Aorta (tissue), 5 donors: ENCODE results near the gene FBXO21. TPM values are rescaled to one million over a fixed set of nuclear protein-coding genes. Genes with fewer than 3 reads are reported as not detected.

Source experiments
- ATAC-seq: fragments of 200-7000 bp; cut with Tn5 transposase; one replicate; pipeline ENCODE4 v1.9.1; 2022; ENCODE audit warnings: moderate library complexity; ENCODE audit not compliant: low FRiP score
- DNase-seq, 2 donors: peaks; one replicate each; pipeline ENCODE4 v3.0.0-alpha.2; 2020
- H3K27ac ChIP-seq, 2 donors: one replicate each; pipeline ENCODE4 v1.5.1; 2013; ENCODE audit warnings: low read length in 2 of 2, mild to moderate bottlenecking in 2 of 2, moderate library complexity in 2 of 2, control low read depth in 1 of 2, inconsistent platforms in 1 of 2, low read depth in 1 of 2
- H3K27me3 ChIP-seq, 2 donors: one replicate each; pipeline ENCODE4 v1.6.1; 2013; ENCODE audit warnings: control low read depth in 1 of 2, low read length in 1 of 2, mild to moderate bottlenecking in 1 of 2, moderate library complexity in 1 of 2; ENCODE audit not compliant: insufficient read depth in 2 of 2, control insufficient read depth in 1 of 2
- H3K36me3 ChIP-seq, 2 donors: one replicate each; pipeline ENCODE4 v1.6.1; 2013; ENCODE audit warnings: control low read depth in 1 of 2, low read length in 1 of 2, mild to moderate bottlenecking in 1 of 2; ENCODE audit not compliant: insufficient read depth in 2 of 2, control insufficient read depth in 1 of 2
- H3K4me1 ChIP-seq, 2 donors: one replicate each; pipeline ENCODE4 v1.6.1; 2013; ENCODE audit warnings: low read length in 2 of 2, control low read depth in 1 of 2, mild to moderate bottlenecking in 1 of 2, moderate library complexity in 1 of 2; ENCODE audit not compliant: insufficient read depth in 2 of 2, control insufficient read depth in 1 of 2
- H3K4me3 ChIP-seq, 2 donors: one replicate each; pipeline ENCODE4 v1.5.1; 2013; ENCODE audit warnings: low read length in 2 of 2, control low read depth in 1 of 2, mild to moderate bottlenecking in 1 of 2
- H3K9me3 ChIP-seq: one replicate; pipeline ENCODE4 v1.6.1; 2013; ENCODE audit warnings: mild to moderate bottlenecking, low read length; ENCODE audit not compliant: control insufficient read depth
- WGBS, 2 donors: extraction: QIAGEN DNeasy Blood & Tissue Kit; methylation state at CpG; one replicate each; pipeline ENCODE4 v1.1.7; 2013; 5-methylcytosine and 5-hydroxymethylcytosine counted together
- intact Hi-C, 2 donors: fragments of 100-400 bp; cut with DNase I; formaldehyde crosslinking; loops; one replicate each; pipeline versions ENCODE4 v1.14.2 to v1.15.0; 2022
- polyA plus RNA-seq, 2 donors: library from polyadenylated mRNA; stranded (reverse); fragments of 200-250 nt; gene quantifications; one replicate each; pipeline ENCODE4 v1.2.3, GENCODE V29; 2013
- total RNA-seq, 2 donors: library from RNA; stranded (reverse); fragmentation: NEBNext Ultra II Directional; extraction: Animal tissue kit (Norgen Biotek cat#: 25700); gene quantifications; one replicate each; pipeline ENCODE4 v1.2.1, GENCODE V29; 2021
- donor health status: healthy with polysubstance abuse.
- donor health status: Bipolar disorder and iron deficiency.
- donor health status: DM: no; HTN: no; CAD: no.
- donor health status: DM: no; HTN: no; CAD: no.
- donor health status: DM: yes; HTN: yes; CAD: no.

The FBXO21 gene
- total and polyA plus RNA-seq, 4 donors, result 9.3 to 35.8 (median 22.7) TPM

GRCh38 chr12:117152793-117153775 lies 37.2 kb downstream of the FBXO21 start:
- Histone ChIP-seq H3K27ac (no peak overlapping the region), H3K9me3 (no peaks in the 10 kb centered on the region), H3K36me3 (peaks cover 0 to 3% of the 10 kb centered on the region in 2 donors), H3K4me3 (no peak overlapping the region), H3K4me1 (no peaks in the 10 kb centered on the region), H3K27me3 (no peaks in the 10 kb centered on the region)
- intact Hi-C loops, result loop anchor here (2.0 to 10.0 kb wide), 2 partner anchors 128 kb away; no protein-coding TSS in a partner anchor
- DNase-seq (no peak), ATAC-seq (no peak)
- 79 to 82% methylated on average over 27 of the region's 27 CpGs for WGBS, 2 donors

GRCh38 chr12:117151403-117152031 lies 38.8 kb downstream of the FBXO21 start:
- no peaks in the 10 kb centered on the region for H3K4me1 ChIP-seq
- DNase-seq (no peak), ATAC-seq (no peak)
- H3K36me3 ChIP-seq, result no peaks in the 10 kb centered on the region
- no peaks in the 10 kb centered on the region for H3K9me3 ChIP-seq
- WGBS, 2 donors, result 55 to 73% methylated on average over 5 of the region's 5 CpGs
- no peaks in the 10 kb centered on the region for H3K27me3 ChIP-seq
- H3K4me3 ChIP-seq, result no peak overlapping the region
- intact Hi-C loops, result loop anchor here (2.0 to 10.0 kb wide), 2 partner anchors 127 kb away; no protein-coding TSS in a partner anchor
- no peak overlapping the region for H3K27ac ChIP-seq

DNA sequence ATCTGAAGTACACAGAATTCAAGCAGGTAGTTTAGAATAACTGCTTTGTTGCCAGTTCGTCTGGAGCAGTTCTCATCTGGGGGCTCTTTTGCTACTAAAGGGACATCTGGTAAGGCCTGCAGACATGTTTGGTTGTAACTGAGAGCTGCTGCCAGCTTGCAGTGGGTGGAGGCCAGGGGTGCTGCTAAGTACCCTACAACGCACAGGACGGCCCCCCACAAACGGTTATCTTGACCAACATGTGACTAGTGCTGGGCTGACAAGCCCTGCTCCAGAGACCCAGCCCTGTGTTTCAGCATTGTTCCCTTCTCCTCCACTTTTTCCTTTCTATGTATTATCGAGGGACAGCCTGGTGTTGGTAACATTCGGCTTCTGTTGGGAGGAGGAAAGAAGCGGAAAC lies 40.8 kb downstream of the FBXO21 start:
- H3K9me3 ChIP-seq, result no peaks in the 10 kb centered on the region
- no peak for ATAC-seq
- intact Hi-C loops, result no loop called here
- no peak overlapping the region for H3K27ac ChIP-seq
- 87 to 91% methylated on average over 7 of the region's 7 CpGs for WGBS, 2 donors
- H3K27me3 ChIP-seq, result no peaks in the 10 kb centered on the region
- no peaks in the 10 kb centered on the region for H3K4me1 ChIP-seq
- no peak for DNase-seq
- H3K4me3 ChIP-seq, result no peak overlapping the region
- peaks cover 4% of the 10 kb centered on the region in 2 donors for H3K36me3 ChIP-seq

DNA sequence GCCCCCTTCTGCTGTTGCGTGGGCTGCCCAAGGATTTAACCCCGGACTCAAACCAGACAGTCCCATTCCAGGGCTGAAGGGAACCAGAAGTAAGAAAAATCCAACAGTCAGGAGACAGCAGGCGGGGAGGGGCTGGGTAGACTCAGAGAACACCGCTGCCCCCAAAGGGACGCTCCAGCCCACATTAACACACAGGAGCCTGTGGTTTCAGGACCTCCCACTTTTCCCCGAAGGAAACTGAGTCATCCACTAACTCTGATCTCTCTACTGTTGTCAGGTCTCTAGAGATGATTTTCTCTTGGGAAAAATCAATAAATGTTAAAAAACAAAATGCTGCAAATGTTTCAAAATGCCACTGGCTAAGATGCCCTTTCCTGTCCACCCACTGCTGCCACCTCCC lies 41.6 kb downstream of the FBXO21 start:
- no peaks in the 10 kb centered on the region for H3K9me3 ChIP-seq
- H3K27me3 ChIP-seq, result no peaks in the 10 kb centered on the region
- ATAC-seq (no peak), DNase-seq (no peak)
- 85 to 87% methylated on average over 6 of the region's 6 CpGs for WGBS, 2 donors
- H3K36me3 ChIP-seq, result peaks cover 4% of the 10 kb centered on the region in 2 donors
- intact Hi-C loops, result no loop called here
- no peaks in the 10 kb centered on the region for H3K4me1 ChIP-seq
- H3K27ac ChIP-seq, result no peak overlapping the region
- no peak overlapping the region for H3K4me3 ChIP-seq

GRCh38 chr12:117147639-117148038 lies 42.6 kb downstream of the FBXO21 start:
- no peaks in the 10 kb centered on the region for H3K27me3 ChIP-seq
- intact Hi-C loops, result no loop called here
- DNase-seq, result no peak
- H3K27ac ChIP-seq, result no peak overlapping the region
- no peaks in the 10 kb centered on the region for H3K4me1 ChIP-seq
- no peak for ATAC-seq
- H3K4me3 ChIP-seq, result no peak overlapping the region
- WGBS, 2 donors, result 81 to 93% methylated on average over 12 of the region's 12 CpGs
- H3K36me3 ChIP-seq, result peaks cover 4% of the 10 kb centered on the region in 2 donors
- no peaks in the 10 kb centered on the region for H3K9me3 ChIP-seq

DNA sequence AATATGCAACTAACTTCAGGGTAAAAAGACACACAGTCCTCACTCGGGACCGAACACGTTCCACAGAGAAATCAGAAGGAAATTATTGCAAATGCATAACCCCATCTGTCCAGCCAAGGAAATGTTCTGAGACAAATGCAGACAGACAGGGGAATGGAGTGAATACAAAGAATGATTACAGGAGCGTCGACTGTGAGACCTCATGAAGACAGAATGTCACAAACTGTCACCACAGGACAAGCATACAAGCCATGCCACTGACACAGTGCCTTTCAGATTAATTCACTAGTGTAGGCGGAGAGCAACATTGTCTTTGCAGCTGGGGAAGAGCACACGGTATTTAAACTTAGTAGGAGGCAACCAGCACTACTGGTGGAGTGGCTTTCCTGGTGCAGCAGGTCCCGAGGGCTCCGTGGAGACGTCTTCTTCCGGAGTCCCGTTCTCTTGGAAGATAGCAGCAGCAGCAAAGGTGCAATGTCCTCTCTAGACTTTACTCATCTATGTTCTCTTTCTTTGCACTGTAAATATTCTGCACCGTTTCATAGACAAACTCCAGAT lies 44.6 kb downstream of the FBXO21 start:
- Histone ChIP-seq H3K4me3 (no peak overlapping the region), H3K36me3 (peaks cover 4% of the 10 kb centered on the region in 2 donors), H3K9me3 (no peaks in the 10 kb centered on the region), H3K27ac (no peak overlapping the region), H3K27me3 (no peaks in the 10 kb centered on the region), H3K4me1 (no peaks in the 10 kb centered on the region)
- WGBS, 2 donors, result 85 to 86% methylated on average over 13 of the region's 13 CpGs
- DNase-seq, result no peak
- ATAC-seq, result no peak
- intact Hi-C loops, result no loop called here

- Histone ChIP-seq H3K36me3 (peaks cover 4% of the 10 kb centered on the region in 2 donors), H3K4me1 (no peaks in the 10 kb centered on the region), H3K9me3 (no peaks in the 10 kb centered on the region), H3K27ac (no peak overlapping the region), H3K4me3 (no peak overlapping the region), H3K27me3 (no peaks in the 10 kb centered on the region)
- intact Hi-C loops, result no loop called here
- 93 to 95% methylated on average over 15 of the region's 15 CpGs for WGBS, 2 donors
- DNase-seq (no peak), ATAC-seq (no peak)
These were observed 45.7 kb downstream of the FBXO21 start for GRCh38 chr12:117144599-117144998.

- Histone ChIP-seq H3K36me3 (peaks cover 4% of the 10 kb centered on the region in 2 donors), H3K27ac (no peak overlapping the region), H3K4me1 (no peaks in the 10 kb centered on the region), H3K9me3 (no peaks in the 10 kb centered on the region), H3K4me3 (no peak overlapping the region), H3K27me3 (no peaks in the 10 kb centered on the region)
- intact Hi-C loops, result no loop called here
- 79 to 83% methylated on average over 18 of the region's 18 CpGs for WGBS, 2 donors
- ATAC-seq (no peak), DNase-seq (no peak)
These were observed 47.2 kb downstream of the FBXO21 start for GRCh38 chr12:117143008-117143532.
